GM12801 (cell line): Measurements from ENCODE around the gene PBX1.

Experiments used
- CTCF ChIP-seq: IDR thresholded peaks from one replicate; pipeline ENCODE4 v1.5.1; 2011; ENCODE audit warnings: control low read depth; ENCODE audit not compliant: insufficient read length; ENCODE audit errors: extremely low read depth

The PBX1 gene

GRCh38 chr1:164838786-164839185 is 279.8 kb downstream of the PBX1 start:
- TF ChIP-seq CTCF, result no peak

GRCh38 chr1:164840936-164841335 is 282.0 kb downstream of the PBX1 start:
- no peak for TF ChIP-seq CTCF

- no peak for TF ChIP-seq CTCF
Observed at GRCh38 chr1:164841702-164842465, 282.9 kb downstream of the PBX1 start.

GRCh38 chr1:164842870-164843269 is 283.9 kb downstream of the PBX1 start:
- no peak for TF ChIP-seq CTCF

- TF ChIP-seq CTCF, result no peak
Observed at GRCh38 chr1:164843743-164844500, 284.9 kb downstream of the PBX1 start.

- TF ChIP-seq CTCF, result no peak
Observed at GRCh38 chr1:164846731-164847691, 288.0 kb downstream of the PBX1 start.

- TF ChIP-seq CTCF, result no peak
Observed at GRCh38 chr1:164853146-164853545, 294.2 kb downstream of the PBX1 start.
